Activated CD4-positive, CD25-positive, alpha-beta regulatory T cell treated with anti-CD3 and anti-CD28 coated beads, Interleukin-2, amount 50 U/mL, for 72 hours (primary cell): Measurements from ENCODE around the gene CAB39.
"Not testable (repeated sequence)": the region's sequence is repeated elsewhere in the genome, so short reads cannot be mapped to it uniquely, and the experiment has no call there.

Source experiments
- DNase-seq: peaks from one replicate; pipeline ENCODE4 v3.0.0; 2021

Gene CAB39

DNA sequence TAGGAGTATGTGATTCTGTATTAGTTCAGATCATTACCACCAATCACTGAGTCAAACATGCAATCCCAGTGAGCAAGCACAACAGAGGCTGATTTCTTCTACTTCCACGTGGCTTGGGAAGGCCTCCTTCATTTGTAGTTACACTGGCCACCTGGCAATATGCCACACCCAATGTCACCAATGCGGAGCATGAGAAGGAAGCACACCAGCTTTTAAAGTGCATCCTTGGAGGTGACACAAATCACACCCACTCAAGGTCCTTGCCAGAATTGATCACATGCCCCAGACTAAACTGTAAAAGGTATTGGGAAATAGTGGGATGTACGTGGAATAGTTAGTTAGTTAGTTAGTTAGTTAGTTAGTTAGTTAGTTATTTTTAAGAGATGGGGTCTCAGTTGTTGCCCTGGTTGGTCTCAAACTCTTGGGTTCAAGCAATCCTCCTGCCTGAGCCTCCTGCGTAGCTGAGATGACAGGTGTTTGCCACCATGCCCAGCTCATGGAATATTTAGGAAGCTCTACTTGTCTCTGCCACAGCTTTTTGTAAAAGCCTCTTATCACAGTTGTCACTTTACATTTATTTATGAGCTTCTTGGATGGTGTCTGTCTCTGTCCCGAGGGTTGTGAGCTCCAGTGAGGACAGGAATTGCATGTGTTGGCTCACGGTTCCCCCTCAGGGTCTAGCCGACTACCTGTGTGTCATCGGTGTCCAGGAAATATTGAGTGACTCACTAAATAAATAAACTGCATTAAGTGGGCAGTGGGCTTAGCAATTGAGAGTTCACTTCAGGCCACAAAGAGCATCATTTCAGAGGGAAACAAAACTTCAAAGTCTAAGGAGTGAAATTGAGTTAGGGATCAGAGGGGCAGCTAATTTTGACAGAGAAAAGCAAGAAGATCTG, 28.1 kb upstream of the CAB39 start:
- no peak for DNase-seq

DNA sequence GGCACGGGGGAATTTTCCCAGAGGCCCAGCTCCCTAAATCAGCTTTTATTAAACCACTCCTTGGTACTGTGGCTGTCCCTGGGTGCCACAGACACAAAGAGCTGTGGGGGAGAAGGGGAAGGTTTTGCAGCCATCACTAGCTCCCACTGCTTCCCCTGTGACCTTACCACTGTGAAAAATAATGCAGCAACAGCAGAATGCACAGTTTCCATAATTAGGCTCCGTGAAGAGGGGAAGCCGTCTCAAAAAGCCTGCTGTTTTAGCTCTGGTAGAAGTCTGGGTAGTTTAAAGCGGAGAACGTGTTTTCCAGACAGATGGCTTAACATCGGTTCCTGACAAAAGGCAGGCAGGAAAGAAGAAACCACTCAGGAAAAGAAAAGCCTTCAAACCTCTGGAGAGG, 27.5 kb upstream of the CAB39 start:
- no peak for DNase-seq

DNA sequence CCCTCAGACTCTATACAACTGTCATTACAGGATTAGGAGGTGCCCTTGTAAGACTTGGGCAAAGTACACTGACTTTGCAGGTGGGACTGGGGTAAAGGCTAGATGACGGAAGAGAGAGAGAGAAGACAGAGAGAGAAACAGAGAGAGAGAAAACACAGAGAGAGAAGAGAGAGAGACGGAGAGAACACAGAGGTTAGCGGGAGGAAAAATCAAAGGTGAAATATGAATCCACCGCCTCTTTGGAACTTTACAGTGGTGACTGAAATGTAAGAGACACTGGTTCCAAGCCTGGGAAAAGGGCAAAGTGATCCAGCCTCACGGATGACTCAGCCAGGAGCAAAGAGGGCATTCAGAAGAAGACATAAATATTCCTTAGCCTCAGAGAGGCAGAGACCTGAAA, 25.1 kb upstream of the CAB39 start:
- DNase-seq = no peak

DNA sequence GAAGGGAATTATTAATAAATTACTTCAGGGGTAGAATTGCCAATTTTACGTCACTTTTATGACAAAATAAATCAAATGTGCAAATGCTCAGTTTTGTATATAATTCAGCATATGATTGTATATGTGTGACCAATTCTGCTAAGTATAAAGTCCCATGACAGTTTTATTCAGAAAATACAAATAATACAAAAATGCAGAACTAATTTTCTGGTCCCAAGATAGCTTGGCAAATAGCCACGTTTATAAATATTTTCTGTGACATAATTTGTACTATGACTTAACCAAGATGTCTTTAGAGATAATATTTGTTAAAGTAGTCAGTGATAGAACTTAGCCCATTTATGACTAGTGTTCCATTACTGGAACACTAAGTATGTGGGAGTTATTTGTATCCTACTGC, 24.2 kb upstream of the CAB39 start:
- DNase-seq = no peak

DNA sequence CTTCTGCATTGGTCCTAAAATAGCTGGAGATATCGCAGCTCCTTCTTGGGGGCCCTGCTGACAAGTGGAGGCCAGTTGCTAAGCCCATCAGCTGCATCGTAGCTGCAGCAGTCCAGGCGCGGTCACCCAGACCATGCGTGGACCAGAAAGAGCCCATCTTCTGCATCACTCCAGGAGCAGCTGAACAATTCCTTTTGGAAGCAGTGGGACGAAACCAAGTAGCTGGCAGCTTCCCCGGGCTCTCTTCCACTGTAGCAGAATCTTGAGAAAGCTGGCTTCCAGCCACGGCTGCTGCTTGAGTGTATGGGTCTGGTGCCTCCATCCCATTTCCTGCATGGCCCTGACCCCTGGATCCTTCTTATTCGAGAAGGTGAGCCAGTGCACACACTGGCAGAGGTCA, 22.2 kb upstream of the CAB39 start:
- no peak for DNase-seq

DNA sequence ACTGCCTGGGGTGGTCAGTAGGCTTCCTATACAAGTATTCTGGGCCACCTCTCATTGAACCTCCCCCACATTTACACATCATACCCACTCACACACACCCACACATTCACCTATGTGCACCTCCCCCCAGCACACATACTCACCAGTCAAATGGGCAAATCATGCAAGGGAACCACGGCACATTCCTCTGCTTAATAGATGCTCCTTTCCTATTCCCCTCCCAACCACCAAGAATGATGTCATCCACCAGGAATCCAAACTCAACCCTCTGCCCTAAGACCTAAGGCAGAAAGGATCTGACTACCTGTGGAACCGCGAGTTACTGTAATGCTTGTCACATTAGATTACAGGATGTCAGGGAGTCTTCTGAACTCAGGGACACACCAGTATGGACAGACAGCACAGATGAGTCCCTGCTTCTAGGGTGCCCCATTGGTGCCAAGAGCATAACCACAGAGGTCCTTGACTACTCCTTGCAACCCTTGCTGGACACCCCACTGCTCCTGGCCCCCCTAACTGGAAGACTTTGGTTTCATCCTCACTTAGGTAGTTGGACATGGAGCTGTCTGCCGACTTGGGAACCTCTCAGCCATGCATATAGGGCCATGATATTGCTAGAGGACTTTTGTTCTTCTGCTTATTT, 21.5 kb upstream of the CAB39 start:
- no peak for DNase-seq

DNA sequence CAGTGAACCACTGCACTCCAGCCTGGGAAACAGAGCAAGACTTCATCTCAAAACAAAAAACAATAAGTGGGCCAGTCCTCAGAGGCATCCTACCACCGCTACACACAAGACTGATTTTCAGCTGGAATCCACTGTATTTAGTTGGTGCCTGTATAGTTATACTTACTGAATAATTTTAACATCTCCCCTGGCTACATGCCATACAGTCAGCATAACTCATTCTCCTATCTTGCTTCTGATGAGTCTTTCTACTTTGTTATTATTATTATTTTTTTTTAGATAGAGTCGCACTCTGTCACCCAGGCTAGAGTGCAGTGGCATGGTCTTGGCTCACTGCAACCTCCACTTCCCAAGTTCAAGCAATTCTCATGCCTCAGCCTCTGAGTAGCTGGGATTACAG, 19.9 kb upstream of the CAB39 start:
- no peak for DNase-seq

DNA sequence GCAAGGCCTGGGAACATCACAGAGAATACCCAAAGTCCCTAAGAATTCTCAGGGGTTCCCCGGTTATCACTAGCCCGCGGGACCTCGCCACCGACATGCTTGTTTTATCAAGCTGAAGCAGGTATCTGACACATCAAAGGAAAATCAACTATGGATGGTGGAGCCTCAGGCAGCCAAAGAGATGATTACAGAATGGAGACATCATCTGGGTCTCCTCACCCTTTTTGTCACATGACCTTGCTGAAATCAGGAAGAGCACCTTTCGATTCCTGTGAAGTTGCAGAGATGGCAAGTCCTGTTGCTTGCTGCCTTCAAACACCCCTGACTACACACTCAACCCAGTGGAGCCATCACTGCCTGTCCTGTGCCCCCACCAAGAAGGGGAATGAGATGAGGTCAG, 19.2 kb upstream of the CAB39 start:
- DNase-seq = no peak

DNA sequence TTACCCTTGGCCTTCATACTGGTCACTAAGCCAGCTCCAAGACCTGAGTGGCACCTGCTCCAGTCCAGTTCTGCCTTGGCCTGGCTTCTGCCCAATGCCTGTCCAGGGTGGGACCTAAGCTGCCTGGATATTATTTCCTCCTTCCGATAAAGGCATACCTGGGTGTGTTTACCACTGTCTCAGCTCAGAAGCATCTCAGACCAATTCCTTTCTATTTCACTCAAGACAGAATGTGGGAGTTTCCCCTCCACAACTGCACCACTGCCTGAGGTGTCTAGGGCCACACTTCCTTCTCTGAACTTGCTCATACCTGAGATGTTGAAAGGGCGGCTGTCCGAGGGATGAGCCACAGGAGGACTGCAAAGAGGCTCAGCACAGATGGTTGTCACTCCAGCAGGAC, 18.4 kb upstream of the CAB39 start:
- no peak for DNase-seq

DNA sequence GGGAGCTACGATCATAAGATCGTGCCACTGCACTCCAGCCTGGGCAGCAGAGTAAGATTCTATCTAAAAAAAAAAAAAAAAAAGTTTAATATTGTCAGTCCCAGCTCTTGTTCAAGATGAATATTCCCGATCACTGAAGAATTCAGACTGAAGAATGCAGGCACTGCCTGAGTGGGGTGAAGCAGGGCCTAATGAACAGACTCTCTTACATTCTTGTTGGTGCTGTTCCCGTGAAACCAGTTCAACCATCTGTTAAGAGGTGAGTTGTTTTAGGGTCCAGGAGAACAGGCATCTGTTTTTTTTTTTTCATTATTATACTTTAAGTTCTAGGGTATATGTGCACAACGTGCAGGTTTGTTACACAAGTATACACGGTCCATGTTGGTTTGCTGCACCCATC, 17.1 kb upstream of the CAB39 start:
- DNase-seq = no peak

DNA sequence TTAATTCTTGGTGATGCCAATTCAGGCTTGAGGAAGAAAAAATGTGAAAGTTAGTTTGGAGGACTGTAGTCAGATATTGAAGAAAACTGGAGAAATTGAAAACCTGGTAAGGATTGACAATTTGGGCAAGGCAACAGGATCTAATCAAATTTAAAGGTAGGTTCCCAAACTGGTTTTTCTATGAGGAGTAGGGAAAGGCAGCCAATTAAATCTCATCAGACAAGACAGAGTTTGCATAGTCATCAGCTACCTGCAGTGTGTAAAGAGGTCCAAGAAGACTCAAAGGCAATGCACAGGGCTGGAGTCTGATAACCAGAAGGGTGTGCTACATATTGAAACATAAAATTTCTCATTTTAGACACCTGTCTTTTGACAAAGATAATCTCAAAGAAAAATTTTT, 16.0 kb upstream of the CAB39 start:
- DNase-seq = no peak

DNA sequence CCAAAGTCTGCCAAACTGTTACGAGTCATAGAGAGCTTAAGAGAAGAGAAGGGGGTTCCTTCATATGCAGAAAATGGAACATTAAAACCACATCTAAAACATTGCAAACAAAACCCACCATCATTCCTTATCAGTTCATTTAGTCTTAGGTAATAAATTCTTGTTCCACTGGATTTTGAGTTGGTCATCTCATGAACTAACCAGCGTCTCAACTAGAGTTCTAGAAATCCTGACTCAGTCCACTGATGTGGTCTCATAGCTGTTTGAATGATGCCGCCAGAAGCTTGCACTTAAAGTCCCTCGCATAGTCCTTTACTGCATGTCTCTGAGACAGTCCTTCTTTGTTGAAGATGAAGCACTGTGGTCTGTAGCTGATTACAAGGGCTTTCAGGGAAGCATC, 15.0 kb upstream of the CAB39 start:
- no peak for DNase-seq

DNA sequence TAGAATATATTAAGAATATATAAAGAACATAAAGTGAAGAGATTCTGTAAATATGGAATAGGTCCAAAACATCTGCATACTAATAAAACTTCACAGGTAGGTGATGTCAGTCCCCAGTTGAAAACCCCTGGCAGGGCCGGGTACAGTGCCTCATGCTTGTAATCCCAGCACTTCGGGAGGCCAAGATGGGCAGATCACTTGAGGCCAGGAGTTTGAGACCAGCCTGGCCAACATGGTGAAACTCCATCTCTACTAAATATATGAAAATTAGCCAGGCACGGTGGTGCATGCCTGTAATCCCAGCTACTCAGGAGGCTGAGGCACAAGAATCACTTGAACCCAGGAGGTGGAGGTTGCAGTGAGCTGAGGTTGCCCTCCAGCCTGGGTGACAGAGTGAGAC, 13.9 kb upstream of the CAB39 start:
- not testable (repeated sequence) for DNase-seq

DNA sequence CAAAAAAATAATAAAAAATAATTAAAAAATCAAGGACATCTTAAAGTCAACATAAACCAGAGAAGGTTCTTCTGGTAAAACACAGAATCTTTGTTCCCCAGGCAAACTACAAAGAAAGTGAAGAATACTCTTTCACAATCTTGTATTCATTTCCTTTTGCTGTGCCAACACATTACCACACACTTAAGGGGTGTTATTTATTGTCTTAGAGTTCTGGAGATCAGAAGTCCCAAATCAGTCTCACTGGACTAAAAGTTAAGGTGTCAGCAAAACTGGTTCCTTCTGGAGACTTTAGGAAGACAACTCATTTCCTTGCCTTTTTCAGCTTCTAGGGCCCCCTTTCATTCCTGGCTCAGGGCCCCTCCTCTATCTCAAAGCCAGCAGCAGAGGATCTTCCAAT, 12.2 kb upstream of the CAB39 start:
- DNase-seq = no peak

DNA sequence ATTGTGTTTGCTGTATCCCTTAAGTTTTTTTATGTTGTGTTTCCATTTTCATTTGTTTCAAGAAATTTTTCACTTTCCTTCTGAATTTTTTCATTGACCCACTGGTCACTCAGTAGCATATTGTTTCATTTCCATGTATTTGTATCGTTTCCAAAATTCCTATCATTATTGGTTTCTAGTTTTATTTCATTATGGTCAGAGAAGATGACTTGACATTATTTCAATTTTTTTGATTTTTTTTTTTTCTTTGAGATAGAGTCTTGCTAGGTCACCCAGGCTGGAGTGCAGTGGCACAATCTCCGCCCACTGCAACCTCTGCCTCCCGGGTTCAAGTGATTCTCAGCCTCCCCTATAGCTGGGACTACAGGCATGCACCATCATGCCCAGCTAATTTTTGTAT, 11.3 kb upstream of the CAB39 start:
- DNase-seq = no peak

DNA sequence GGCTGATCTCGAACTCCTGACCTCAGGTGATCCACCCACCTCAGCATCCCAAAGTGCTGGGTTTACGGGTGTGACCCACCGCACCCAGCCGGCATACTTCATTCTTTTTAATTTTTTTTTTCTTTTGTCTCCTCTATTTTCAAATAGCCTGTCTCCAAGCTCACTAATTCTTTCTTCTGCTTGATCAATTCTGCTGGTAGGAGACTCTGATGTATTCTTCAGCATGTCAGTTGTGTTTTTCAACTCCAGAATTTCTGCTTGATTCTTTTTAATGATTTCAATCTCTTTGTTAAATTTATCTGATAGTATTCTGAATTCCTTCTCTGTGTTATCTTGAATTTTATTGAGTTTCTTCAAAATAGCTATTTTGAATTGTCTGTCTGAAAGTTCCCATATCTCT, 10.2 kb upstream of the CAB39 start:
- DNase-seq = not testable (repeated sequence)

DNA sequence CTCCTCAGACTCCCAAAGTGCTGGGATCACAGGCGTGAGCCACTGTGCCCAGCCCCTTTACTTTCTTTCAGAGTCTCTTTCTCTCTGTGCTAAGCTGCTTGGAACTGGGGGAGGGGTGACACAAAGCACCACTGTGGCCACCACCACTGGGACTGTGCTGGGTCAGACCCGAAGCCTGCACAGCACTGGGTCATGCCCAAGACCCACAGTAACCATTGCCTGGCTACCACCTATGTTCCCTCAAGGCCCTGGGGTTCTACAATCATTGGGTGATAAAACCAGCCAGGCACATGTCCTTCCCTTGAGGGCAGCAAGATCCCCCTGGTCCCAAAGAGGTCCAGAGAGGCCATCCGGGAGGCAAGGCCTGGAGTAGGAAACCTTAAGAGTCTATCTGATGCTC, 9.1 kb upstream of the CAB39 start:
- no peak for DNase-seq

DNA sequence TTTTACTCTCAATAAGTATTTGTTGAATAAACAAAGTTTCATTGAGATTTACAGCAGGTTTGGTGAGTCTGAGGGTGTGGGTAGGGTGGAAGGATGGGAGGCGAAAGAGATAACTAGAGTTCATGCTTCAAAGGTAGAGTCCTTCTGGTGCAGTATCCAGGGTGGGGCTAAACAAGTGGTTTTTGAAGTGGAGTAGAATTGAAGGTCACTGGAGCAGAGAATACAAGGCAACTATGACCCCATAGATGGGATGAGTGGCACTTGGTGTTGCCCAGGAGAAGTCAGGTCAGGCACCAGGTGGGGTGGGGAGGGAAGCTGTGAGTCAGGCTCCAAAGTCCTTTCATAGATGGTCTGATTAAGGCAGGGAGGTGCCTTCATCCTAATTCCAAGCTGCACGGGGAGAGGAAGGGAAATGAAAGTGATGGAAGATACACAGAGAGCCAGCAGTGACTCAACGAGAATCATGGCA, 6.6 kb upstream of the CAB39 start:
- DNase-seq = no peak

DNA sequence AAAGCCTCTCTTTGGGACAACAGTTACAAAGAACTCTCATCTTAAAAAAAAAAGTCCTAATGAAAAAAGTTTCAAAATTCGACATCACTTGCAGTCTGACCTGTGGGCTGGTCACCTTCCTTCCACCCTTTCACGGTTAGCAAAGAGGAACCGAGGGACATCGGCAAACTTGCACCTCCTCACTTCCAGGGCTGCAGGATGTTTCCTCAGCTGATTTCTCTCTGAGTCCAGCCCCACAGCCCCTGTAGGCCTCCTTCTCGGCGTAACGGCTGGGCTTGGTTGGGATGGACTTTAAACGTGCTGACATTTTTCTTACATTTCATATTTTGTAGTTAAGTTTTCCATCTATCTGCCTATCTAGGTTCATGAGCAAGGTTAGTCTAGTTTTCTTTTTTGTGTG, 5.7 kb upstream of the CAB39 start:
- no peak for DNase-seq

DNA sequence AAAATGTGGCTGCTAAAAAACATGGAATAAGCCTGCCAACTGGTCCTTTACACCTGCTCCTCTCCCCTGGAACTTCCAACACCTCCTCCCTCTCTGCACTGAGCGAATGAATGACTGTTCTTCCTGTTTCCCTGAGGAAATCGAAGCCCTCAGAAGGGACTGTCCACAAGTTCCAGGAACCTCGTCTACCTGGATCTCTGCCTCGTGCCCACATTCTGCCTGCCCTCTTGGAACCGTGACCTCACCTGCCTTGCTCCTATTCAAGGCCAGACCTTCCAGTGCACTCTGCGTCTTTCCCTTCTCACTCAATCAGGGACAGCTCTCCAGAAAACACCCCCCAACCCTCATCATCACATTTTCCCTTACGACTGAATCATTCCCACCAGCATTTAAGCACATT, 4.4 kb upstream of the CAB39 start:
- no peak for DNase-seq

DNA sequence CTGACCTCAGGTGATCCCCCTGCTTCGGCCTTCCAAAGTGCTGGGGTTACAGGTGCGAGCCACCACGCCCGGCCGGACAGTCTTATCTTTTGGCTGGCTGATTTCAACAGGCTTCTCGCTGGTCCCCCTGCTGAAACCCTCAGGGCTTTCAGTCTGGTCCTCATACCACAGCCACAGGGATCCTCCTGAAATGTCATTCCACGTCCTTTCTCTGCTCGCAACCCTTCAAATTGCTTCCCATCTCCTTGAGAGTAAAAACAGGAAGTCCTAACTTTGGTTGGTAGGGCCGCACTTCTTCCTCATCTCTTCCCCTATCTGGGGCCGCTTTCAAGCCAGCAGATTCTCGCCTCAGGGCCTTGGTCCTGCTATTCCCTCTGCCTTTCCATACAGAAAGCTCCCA, 1.4 kb upstream of the CAB39 start:
- no peak for DNase-seq

DNA sequence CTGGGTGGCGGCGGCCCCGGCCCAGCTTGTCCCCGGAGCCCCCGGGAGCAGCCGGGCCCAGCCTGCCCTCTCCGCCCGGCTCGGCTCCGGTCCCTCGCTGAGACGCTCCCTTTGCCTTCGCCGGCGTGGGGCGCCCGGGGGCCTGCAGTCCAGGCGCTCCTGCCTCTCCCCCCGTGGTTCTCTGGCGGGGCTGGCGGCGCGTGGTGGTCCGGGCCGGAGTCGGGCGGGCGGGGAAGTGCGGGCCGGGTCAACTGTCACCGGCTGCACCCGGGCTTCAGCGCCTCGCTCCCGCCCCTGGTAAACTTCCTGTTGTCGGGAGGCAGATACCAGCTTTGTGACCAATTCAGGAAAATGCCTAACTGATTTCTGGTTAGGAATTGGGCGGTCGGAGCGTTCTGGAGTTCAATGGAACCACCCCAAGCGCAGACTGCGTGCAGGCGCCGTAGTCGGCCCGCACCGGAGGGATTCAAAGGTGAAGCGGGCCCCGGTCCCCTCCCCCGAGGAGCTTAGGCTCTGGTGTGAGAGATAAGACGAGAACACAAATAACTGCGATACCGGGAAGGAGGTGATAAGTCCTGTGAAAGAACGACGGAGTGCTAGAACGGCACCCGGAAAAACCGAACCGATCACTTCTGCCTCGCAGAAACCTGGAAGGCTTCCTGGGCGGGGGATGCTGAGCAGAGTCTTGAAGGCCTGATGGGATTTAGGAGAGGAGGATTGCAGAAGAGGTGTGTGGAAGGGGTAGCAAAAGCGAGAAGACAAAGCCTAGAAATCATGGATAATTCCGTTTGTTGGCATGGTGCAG, 891 bp downstream of the CAB39 start:
- DNase-seq = peak; percentile 53

DNA sequence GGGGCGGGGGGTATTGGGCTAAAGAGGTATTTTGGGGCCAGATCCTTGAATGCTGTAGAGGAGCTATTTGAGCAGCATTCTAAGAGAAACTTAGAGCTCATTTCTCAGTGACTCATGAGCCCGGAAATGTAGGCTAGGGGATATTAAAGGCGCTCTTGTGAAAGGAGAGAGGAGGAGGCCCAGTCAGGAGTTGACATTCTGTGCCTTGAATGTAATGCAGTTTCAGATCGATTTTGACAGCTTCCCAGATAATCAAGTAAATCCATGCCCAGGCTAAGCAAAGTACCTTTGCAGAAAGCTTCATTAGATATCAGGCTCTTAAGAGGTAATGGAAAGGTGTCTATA, 1.5 kb downstream of the CAB39 start:
- DNase-seq = no peak

DNA sequence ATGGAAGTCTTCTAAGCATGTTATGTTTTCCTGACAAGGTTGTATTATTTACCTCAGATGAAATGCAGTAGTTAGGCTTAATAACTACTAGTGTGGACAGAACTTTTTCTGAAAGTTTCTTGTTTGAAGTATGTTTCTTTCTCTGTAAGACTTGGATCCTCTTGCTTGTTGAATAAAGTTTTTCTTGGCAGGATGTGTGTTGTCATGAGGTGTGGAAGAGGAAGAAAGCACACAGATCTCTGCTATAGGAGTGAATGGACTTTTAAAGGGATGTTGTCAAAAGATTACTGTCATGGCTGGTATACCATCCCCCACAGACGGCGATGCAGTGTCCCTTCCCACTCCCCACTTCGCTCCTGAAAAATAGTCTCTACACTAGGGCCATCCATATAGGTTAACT, 2.6 kb downstream of the CAB39 start:
- DNase-seq = no peak
